GM23248 (cell line): ENCODE measurements around the gene RHEB. TPM values are rescaled to one million over a fixed set of nuclear protein-coding genes. Genes with fewer than 3 reads are reported as not detected.
A peak's percentile ranks its signal among the peaks of the same experiment; 100 is the strongest.

Experiments
- DNase-seq: peaks from one replicate; pipeline ENCODE4 v3.0.0-alpha.2; 2015
- H2AFZ ChIP-seq: fragments of 200-600 bp; sonication (generic); 2 replicates; pipeline ENCODE4 v1.6.1; 2016; ENCODE audit warnings: antibody characterized with exemption
- H3F3A ChIP-seq: fragments of 200-600 bp; sonication (generic); 2 replicates; pipeline ENCODE4 v1.6.1; 2016; ENCODE audit warnings: mild to moderate bottlenecking, antibody characterized with exemption, mixed run types; ENCODE audit not compliant: insufficient read depth
- H3K27ac ChIP-seq: fragments of 200-600 bp; sonication (generic); 2 replicates; pipeline ENCODE4 v1.5.1; 2016; ENCODE audit warnings: mild to moderate bottlenecking
- H3K27me3 ChIP-seq: fragments of 200-600 bp; sonication (generic); replicated peaks from 2 replicates; pipeline ENCODE4 v1.6.1; 2016; ENCODE audit warnings: mild to moderate bottlenecking; ENCODE audit not compliant: insufficient read depth
- H3K36me3 ChIP-seq: fragments of 200-600 bp; sonication (generic); 2 replicates; pipeline ENCODE4 v1.6.1; 2016; ENCODE audit warnings: low read depth, mild to moderate bottlenecking
- H3K4me1 ChIP-seq: fragments of 200-600 bp; sonication (generic); 2 replicates; pipeline ENCODE4 v1.6.1; 2016; ENCODE audit warnings: mild to moderate bottlenecking; ENCODE audit not compliant: insufficient read depth
- H3K4me2 ChIP-seq: fragments of 200-600 bp; sonication (generic); one replicate; pipeline ENCODE4 v1.6.1; 2016; ENCODE audit warnings: mild to moderate bottlenecking; ENCODE audit not compliant: unreplicated experiment
- H3K4me3 ChIP-seq: fragments of 200-600 bp; sonication (generic); 2 replicates; pipeline ENCODE4 v1.5.1; 2016; ENCODE audit warnings: mild to moderate bottlenecking
- H3K79me2 ChIP-seq: fragments of 200-600 bp; sonication (generic); 2 replicates; pipeline ENCODE4 v1.6.1; 2016; ENCODE audit warnings: mild to moderate bottlenecking; ENCODE audit not compliant: insufficient read depth
- H3K9ac ChIP-seq: fragments of 200-600 bp; sonication (generic); 2 replicates; pipeline ENCODE4 v1.6.1; 2016; ENCODE audit warnings: mild to moderate bottlenecking
- H3K9me2 ChIP-seq: fragments of 200-600 bp; sonication (generic); 2 replicates; pipeline ENCODE4 v1.6.1; 2016; ENCODE audit warnings: mixed run types, mild to moderate bottlenecking, moderate library complexity; ENCODE audit not compliant: insufficient read depth
- H3K9me3 ChIP-seq: fragments of 200-600 bp; sonication (generic); one replicate; pipeline ENCODE4 v1.6.1; 2017; ENCODE audit warnings: low read depth
- H4K20me1 ChIP-seq: fragments of 200-600 bp; sonication (generic); 2 replicates; pipeline ENCODE4 v1.6.0; 2016; ENCODE audit not compliant: insufficient read depth
- EZH2 ChIP-seq: fragments of 200-600 bp; sonication (generic); IDR thresholded peaks from 2 replicates; pipeline ENCODE4 v1.6.1; 2018; ENCODE audit warnings: antibody characterized with exemption, mild to moderate bottlenecking; ENCODE audit not compliant: insufficient read depth, poor library complexity, severe bottlenecking
- EZH2phosphoT487 ChIP-seq: fragments of 200-600 bp; sonication (generic); IDR thresholded peaks from 2 replicates; pipeline ENCODE4 v1.6.1; 2018; ENCODE audit warnings: antibody characterized with exemption, moderate library complexity, mild to moderate bottlenecking, low read depth; ENCODE audit not compliant: insufficient read depth
- WGBS, 2 experiments: methylation state at CpG; one replicate each; pipeline ENCODE4 v1.1.6; 2015 to 2017; ENCODE audit warnings: low lambda C conversion rate in 2 of 2, low coverage in 1 of 2; ENCODE audit errors: missing lambda C conversion rate in 2 of 2; 5-methylcytosine and 5-hydroxymethylcytosine counted together
- in situ Hi-C: fragments of 300-500 bp; cut with MboI; formaldehyde crosslinking; loops from 2 replicates; pipeline ENCODE4 v1.15.0; 2020
- polyA plus RNA-seq: library from polyadenylated mRNA; unstranded; fragments of >200 nt; fragmentation: Nextera tagmentation; extraction: Ambion mirVana; gene quantifications from 2 replicates; pipeline ENCODE4 v1.2.1, GENCODE V29; 2016
- total RNA-seq: library from RNA; depleted of rRNA; stranded (reverse); fragments of >200 nt; shearing (Covaris generic); gene quantifications from 2 replicates; pipeline ENCODE4 v1.2.3, GENCODE V29; 2014

Gene RHEB
- total and polyA plus RNA-seq, 2 experiments from 2014 or later = 86.4 to 235 TPM

DNA sequence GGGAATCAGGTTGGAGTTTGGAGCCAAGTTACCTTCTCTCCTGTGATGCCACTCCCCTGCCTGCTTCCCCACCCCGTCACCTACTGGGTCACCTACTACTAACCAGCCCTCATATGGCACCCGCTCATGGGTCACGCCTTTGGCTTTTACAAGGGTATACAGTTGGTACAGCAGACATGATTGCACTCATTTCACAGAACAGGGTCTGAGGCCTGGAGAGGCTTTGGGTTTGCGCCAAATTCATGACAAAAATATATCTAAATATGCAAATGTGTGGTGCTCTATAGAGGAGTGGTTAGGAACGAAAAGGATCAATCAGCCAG lies 90.5 kb downstream of the RHEB start:
- Histone ChIP-seq H3K9ac (no peak overlapping the region), H4K20me1 (no peaks in the 10 kb centered on the region), H3F3A (peaks cover 12% of the 10 kb centered on the region; the same call in 1 of the 2 replicates), H3K27me3 (no peaks in the 10 kb centered on the region), H3K4me1 (peaks cover 24% of the 10 kb centered on the region), H3K9me2 (no peaks in the 10 kb centered on the region), H3K79me2 (no peaks in the 10 kb centered on the region), H3K4me3 (no peak overlapping the region), H3K27ac (no peak overlapping the region), H2AFZ (no peak overlapping the region), H3K4me2 (no peak overlapping the region), H3K9me3 (no peaks in the 10 kb centered on the region), H3K36me3 (no peaks in the 10 kb centered on the region)
- TF ChIP-seq EZH2 = no peak
- no peak for TF ChIP-seq EZH2phosphoT487
- 82 to 89% methylated on average over 5 of the region's 5 CpGs for WGBS, 2 experiments
- no peak for DNase-seq
- in situ Hi-C loops = no loop called here

- Histone ChIP-seq H3K4me3 (no peak overlapping the region), H3K9me3 (no peaks in the 10 kb centered on the region), H3K79me2 (no peaks in the 10 kb centered on the region), H4K20me1 (no peaks in the 10 kb centered on the region), H2AFZ (no peak overlapping the region), H3K9ac (peak overlapping the region; percentile 40; the same call in 1 of the 2 replicates), H3K9me2 (no peaks in the 10 kb centered on the region), H3F3A (peaks cover 12% of the 10 kb centered on the region; the same call in 1 of the 2 replicates), H3K36me3 (no peaks in the 10 kb centered on the region), H3K4me2 (no peak overlapping the region), H3K27me3 (no peaks in the 10 kb centered on the region), H3K4me1 (peaks cover 24% of the 10 kb centered on the region), H3K27ac (no peak overlapping the region)
- WGBS, 2 experiments = 58 to 65% methylated on average over 13 of the region's 13 CpGs
- TF ChIP-seq EZH2phosphoT487 (no peak), EZH2 (no peak)
- DNase-seq = peak; percentile 66
- in situ Hi-C loops = no loop called here
Measured at GRCh38 chr7:151428378-151429236, 91.1 kb downstream of the RHEB start.

DNA sequence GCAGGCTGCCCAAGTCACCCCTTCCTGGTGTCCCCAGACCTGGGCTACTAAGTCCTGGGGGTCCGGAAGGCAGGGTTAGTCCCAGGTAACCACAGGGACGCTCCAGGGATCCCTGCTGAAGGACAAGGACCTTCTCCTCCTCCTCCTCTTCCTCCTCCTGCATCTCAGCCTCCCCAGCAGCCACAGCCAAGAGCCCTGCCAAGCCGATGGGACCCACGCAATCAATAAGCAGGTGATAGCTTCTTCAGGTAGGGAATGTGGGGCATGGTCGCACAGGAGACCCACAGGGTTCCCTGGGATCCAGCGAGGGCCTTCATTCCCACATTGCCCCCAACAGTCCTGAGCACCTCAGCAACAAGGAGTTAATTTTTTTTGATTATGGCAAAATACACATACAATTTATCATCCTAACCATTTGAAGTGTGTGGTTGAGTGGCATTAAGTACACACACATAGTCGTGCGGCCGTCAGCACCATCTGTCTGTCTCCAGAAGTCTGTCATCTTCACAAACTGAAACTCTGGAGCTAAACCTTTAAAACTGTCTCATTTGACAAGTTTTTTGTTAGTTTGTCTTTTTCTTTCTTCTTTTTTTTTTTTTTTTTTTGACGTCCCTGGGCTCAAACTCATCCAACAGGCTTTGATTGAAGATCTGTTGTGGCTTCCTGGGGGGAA lies 91.9 kb downstream of the RHEB start:
- H3K9me3 ChIP-seq = no peaks in the 10 kb centered on the region
- no peaks in the 10 kb centered on the region for H3K79me2 ChIP-seq
- H3K4me1 ChIP-seq = peaks cover 24% of the 10 kb centered on the region
- no peaks in the 10 kb centered on the region for H3K36me3 ChIP-seq
- H4K20me1 ChIP-seq = no peaks in the 10 kb centered on the region
- H3K27ac ChIP-seq = no peak overlapping the region
- TF ChIP-seq EZH2 = no peak
- TF ChIP-seq EZH2phosphoT487 = no peak
- no peak overlapping the region for H3K4me2 ChIP-seq
- no peak overlapping the region for H3K9ac ChIP-seq
- no peaks in the 10 kb centered on the region for H3K27me3 ChIP-seq
- in situ Hi-C loops = no loop called here
- peaks cover 12% of the 10 kb centered on the region; the same call in 1 of the 2 replicates for H3F3A ChIP-seq
- no peak overlapping the region for H3K4me3 ChIP-seq
- no peak for DNase-seq
- 64 to 65% methylated on average over 10 of the region's 10 CpGs for WGBS, 2 experiments
- no peak overlapping the region for H2AFZ ChIP-seq
- no peaks in the 10 kb centered on the region for H3K9me2 ChIP-seq

DNA sequence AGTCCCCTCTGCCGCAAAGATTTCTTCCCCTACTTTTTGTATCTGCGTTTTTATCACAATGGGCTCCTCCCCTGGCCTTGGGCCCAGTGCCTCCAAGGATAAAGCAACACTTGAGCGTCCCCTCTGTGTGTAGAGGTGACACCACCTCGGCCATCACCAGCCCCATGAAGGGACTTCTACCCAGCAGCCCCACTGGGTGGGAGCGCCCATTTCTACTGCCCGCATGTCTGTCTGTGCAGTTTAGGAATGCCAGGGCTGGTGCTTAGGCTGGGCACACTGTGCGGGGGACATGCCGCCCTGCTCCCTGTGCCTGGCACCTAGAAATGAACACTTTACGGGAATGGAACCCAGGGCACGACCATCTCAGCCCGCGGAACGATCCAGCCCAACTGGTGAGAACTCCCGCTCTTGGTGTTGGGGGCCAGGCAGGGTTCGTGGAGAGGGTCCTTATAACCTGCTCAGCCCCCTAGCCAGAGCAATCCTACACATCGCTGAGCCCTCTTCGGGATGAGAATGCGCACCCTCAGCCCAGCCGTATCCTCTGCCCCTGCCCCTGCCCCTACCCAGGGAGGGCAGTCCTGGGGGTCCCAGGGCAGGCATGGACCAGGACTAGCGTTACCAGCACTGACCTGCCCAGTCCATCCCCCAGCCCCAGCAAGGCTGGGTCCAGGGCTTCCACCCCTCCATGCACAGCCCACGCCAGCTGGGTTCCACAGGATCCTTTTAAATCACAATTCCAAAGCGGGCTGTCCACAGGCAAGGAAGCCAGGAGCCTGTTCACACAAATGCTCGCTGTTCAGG lies 92.6 kb downstream of the RHEB start:
- Histone ChIP-seq H3K4me2 (peak overlapping the region; percentile 30), H3K79me2 (no peaks in the 10 kb centered on the region), H4K20me1 (no peaks in the 10 kb centered on the region), H3K4me1 (peaks cover 24% of the 10 kb centered on the region), H3K36me3 (no peaks in the 10 kb centered on the region), H3K9me3 (no peaks in the 10 kb centered on the region), H3K27me3 (peaks cover 5% of the 10 kb centered on the region; the same call in 1 of the 2 replicates), H3K27ac (no peak overlapping the region), H3K9ac (no peak overlapping the region), H3K9me2 (no peaks in the 10 kb centered on the region), H3K4me3 (no peak overlapping the region), H2AFZ (no peak overlapping the region), H3F3A (peaks cover 12% of the 10 kb centered on the region; the same call in 1 of the 2 replicates)
- in situ Hi-C loops = no loop called here
- DNase-seq = no peak
- TF ChIP-seq EZH2 = no peak
- TF ChIP-seq EZH2phosphoT487 = no peak
- 83 to 87% methylated on average over 22 of the region's 23 CpGs for WGBS, 2 experiments
